Measurements from ENCODE around the gene PICK1. TPM values are rescaled to one million over a fixed set of nuclear protein-coding genes. Genes with fewer than 3 reads are reported as not detected.

PICK1 gene
- total and polyA plus RNA-seq, 2 donors (not counting 3 experiments of a cell fraction or from before 2014, with no cell fraction given): 18.0 to 20.8 TPM

DNA sequence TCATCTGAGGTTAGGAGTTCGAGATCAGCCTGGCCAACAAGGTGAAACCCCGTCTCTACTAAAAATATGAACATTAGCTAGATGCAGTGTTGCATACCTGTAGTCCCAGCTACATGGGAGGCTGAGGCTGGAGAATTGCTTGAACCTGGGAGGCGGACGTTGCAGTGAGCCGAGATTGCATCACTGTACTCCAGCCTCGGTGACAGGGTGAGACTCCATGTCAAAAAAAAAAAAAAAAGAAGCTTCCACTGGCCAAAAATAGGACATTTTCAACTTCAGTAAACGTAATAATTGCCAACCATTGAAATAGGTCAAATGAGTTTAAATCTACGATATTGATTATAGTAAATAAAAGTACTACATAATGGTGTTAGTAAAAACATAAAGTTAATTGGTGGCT lies 46.4 kb downstream of the PICK1 start:
- H3K27ac ChIP-seq (ENCODE audit: insufficient read depth, low read depth, low read length): no peak overlapping the region
- no peaks in the 10 kb centered on the region for H3K9me1 ChIP-seq (replicated peaks; ENCODE audit: control insufficient read depth, extremely low read depth, insufficient read depth, low read length)
- BruUV-seq (replicated peaks): no TSS peak
- intact Hi-C loops (cut with micrococcal nuclease) (no loop called here), dilution Hi-C loops (cut with MboI; ENCODE audit: extremely low pct_ligation_motif_present, low sequenced_read_pairs) (no loop called here)
- no peaks in the 10 kb centered on the region for H3K36me3 ChIP-seq (ENCODE audit: control insufficient read depth in 2 of 2, extremely low read depth in 1 of 2, insufficient read depth in 2 of 2, low read length in 2 of 2)
- H4K20me1 ChIP-seq (replicated peaks; ENCODE audit: control insufficient read depth, extremely low read depth, insufficient read depth, low read length): no peaks in the 10 kb centered on the region
- no peaks in the 10 kb centered on the region for H3K9me3 ChIP-seq (replicated peaks; ENCODE audit: control insufficient read depth, insufficient read depth, low read length)
- POLR2A ChIA-PET: no interaction called here
- H3K79me2 ChIP-seq (ENCODE audit: control insufficient read depth, insufficient read depth, low read length): no peaks in the 10 kb centered on the region
- H3K4me1 ChIP-seq (ENCODE audit: control insufficient read depth, extremely low read depth, insufficient read depth, low read length): peaks cover 4% of the 10 kb centered on the region
- no peak overlapping the region for H3K4me2 ChIP-seq (ENCODE audit: insufficient read depth, low read length)
- TF ChIP-seq POLR2AphosphoS5 (IDR thresholded peaks at IDR 0.05; ENCODE audit: insufficient read depth, low read depth, low read length) (no peak), POLR2A (IDR thresholded peaks at IDR 0.05; ENCODE audit: low read depth, low read length) (no peak), EZH2 (IDR thresholded peaks at IDR 0.05; ENCODE audit: borderline replicate concordance, low read depth, low read length, severe bottlenecking) (no peak), FOS (IDR thresholded peaks at IDR 0.05; ENCODE audit: borderline replicate concordance, insufficient read depth, low read length) (no peak), JUN (IDR thresholded peaks at IDR 0.05; ENCODE audit: borderline replicate concordance, insufficient read depth, insufficient read length, low read depth) (no peak), MYC (IDR thresholded peaks at IDR 0.05; ENCODE audit: low read depth, low read length) (no peak), GATA2 (IDR thresholded peaks at IDR 0.05; ENCODE audit: insufficient read depth, insufficient read length, low read depth, low read length) (no peak)
- TF ChIP-seq, protein P1, sequence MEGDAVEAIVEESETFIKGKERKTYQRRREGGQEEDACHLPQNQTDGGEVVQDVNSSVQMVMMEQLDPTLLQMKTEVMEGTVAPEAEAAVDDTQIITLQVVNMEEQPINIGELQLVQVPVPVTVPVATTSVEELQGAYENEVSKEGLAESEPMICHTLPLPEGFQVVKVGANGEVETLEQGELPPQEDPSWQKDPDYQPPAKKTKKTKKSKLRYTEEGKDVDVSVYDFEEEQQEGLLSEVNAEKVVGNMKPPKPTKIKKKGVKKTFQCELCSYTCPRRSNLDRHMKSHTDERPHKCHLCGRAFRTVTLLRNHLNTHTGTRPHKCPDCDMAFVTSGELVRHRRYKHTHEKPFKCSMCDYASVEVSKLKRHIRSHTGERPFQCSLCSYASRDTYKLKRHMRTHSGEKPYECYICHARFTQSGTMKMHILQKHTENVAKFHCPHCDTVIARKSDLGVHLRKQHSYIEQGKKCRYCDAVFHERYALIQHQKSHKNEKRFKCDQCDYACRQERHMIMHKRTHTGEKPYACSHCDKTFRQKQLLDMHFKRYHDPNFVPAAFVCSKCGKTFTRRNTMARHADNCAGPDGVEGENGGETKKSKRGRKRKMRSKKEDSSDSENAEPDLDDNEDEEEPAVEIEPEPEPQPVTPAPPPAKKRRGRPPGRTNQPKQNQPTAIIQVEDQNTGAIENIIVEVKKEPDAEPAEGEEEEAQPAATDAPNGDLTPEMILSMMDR (IDR thresholded peaks at IDR 0.05; ENCODE audit: extremely low read depth in 1 of 2, insufficient read depth in 1 of 2, low read depth in 1 of 2, low read length in 2 of 2): no peak
- TF ChIP-seq, protein P2, sequence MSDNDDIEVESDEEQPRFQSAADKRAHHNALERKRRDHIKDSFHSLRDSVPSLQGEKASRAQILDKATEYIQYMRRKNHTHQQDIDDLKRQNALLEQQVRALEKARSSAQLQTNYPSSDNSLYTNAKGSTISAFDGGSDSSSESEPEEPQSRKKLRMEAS (IDR thresholded peaks at IDR 0.05; ENCODE audit: insufficient read depth, insufficient read length): no peak
- no peaks in the 10 kb centered on the region for H3K27me3 ChIP-seq (ENCODE audit: control insufficient read depth in 2 of 2, insufficient read depth in 2 of 2, low read length in 2 of 2)
- H3K9ac ChIP-seq (replicated peaks; ENCODE audit: extremely low read depth, insufficient read depth, low read length): no peak overlapping the region
- FAIRE-seq (no peak), DNase-seq (ENCODE audit: low read depth, low spot score) (no peak)
- CTCF ChIA-PET: interaction anchor here (0.5 to 2.4 kb wide), 7 partner anchors 11 to 251 kb away, joined by 3 to 9 read pairs (median 3); no protein-coding TSS in a partner anchor
- H2AFZ ChIP-seq (ENCODE audit: low read depth, low read length): no peak overlapping the region
- no peak overlapping the region for H3K4me3 ChIP-seq (replicated peaks in 1 of 3; ENCODE audit: insufficient read depth in 1 of 3, low read depth in 1 of 3, low read length in 3 of 3)
